Urothelium cell line (cell line): ENCODE data around the gene ENDOU.

Experiments used
- DNase-seq: peaks from one replicate; pipeline ENCODE4 v3.0.0; 2011; ENCODE audit warnings: low spot score, mixed read lengths
- FAIRE-seq: peaks from 2 replicates; lab custom pipeline; 2011; peaks lifted over from hg19 to GRCh38; lab: Jason Lieb, UNC

The ENDOU gene

DNA sequence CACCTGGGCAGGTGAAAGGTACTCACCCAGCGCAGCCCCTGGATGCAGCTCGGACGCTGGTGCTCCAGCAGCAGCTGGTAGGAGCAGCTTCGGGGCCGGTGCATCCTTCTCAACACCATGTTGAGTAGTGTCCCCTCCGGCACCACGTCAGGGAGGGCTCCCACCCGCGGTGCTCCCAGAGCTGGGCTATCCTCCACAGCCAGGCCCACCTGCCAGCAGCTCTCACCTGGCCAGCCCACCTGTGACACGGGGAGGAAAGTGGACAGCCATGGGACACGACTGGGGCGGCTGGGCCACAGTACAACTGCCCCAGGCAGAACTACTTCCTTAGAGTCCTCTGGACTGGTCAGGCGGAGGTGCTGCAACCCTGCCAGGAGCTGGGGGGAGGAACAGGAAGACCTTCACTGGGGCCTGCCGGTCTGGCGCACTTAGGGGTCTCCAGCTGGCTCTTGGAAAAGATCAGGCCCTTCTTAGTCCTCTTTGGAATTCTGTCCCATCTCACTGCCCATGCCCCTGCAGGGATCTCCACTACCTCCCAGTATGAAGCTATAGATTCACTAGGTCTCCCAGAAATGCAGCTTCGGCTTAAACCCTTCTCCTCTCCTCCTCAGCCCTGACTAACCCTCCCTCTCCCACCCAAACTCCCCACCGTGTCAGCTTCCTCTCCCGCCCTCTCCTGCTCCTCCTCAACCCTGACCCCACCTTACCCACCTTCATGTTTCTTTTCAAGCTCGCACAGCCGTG lies 32.7 kb upstream of the ENDOU start:
- DNase-seq, result no peak
- no peak for FAIRE-seq

DNA sequence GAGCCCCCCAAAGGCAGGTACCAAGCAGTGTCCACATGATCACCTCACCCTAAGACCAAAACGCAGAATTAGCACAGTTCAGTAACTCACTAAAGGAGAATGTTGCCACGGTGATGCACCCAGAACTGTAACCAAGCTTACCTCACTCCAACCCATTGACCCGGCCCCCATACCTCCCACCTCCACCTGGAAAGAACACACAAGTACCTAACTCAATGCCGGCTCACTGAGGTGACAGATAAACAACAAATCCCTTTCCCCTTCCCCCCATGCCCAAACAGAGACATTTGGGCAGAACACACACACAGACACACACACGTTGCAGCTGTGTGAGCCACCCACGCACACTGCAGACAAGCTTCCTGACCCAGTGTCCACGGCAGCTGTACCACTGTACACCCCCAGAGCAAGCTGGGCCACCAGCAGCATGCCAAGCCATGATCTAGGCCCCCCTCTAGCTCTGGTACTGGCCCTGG lies 32.1 kb upstream of the ENDOU start:
- FAIRE-seq, result no peak

DNA sequence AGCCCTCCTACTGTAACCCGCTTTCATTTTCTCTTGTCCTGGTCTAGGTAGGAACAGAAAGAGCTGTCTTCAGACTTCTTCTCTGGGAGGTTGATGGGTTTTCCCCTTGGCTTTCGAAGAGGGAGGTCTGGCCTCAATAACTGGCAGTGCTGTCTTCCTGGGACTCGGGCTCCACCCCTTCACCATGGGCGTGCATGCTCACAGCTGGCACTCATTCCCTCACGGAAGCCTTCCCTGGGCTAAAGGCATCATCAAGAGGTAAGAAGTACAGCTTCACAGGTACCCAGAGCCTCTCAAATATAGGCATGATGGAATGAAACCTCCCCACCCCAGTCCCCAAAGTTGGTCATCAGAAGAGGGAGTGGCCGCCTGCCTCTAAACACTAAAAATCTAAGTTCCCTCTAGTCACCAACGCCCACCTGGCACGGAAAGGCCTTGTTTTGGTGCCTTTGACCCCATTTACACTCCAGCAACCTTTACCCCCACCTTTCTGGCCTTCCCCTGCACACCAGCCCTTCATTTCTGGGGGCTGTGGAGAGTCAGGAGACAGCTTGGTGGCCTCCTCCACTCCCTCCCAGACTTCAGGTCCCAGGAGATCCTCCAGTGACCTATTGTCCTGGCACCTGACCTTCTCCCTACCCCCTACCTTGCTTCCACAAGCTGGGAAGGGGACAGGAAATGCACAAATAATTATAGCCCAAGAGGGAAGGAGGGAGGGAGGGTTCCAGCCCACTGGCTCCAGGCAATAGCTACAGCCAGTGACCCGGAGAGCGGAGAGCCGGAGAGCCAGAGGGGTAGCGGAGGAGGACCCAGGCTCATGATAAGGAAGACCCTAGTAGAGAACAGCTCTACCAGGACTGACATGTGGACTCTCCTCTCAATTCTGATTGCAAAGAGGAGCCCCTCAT lies 30.6 kb upstream of the ENDOU start:
- no peak for DNase-seq
- FAIRE-seq, result no peak

More for the DNA sequence above, 32.1 kb upstream of the ENDOU start:
- no peak for DNase-seq

DNA sequence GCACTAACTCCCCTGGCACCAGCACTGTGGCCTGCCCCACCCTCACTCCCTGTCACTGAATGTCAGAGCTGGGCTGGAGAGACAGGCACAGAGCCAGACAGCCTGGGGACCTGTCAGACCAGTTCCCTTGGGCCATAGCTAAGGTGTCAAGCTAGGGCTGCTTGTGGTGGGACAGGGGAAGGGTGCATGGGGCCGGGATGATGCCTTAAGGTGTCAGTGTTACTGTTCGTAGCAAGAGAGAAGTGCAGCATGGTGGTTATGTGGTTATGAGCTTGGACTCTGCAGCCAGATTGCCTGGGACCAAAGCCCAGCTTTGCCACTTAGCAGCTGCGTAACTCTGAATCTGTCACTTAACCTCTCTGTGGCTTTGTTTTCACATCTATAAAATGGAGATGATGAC lies 29.6 kb upstream of the ENDOU start:
- DNase-seq (no peak), FAIRE-seq (no peak)

DNA sequence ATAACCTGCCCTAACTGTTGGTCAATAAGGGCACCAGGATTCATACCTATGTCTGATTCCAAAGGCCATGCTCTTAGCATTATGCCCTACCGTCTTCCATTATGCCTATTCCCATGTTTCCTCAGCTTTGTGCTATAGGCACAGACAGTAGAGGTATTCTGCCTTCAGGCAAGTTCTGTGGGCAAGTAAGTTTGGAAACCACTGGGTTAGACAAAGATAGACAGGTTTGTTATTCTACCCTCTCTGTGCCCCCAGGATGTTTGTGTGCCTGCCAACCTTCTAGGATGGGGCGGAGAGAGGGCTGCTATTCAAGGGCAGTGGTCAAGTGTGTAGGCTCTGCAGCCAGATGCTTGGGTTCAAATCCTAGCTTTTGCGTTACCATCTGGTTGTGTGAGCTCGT lies 28.8 kb upstream of the ENDOU start:
- FAIRE-seq (no peak), DNase-seq (no peak)

DNA sequence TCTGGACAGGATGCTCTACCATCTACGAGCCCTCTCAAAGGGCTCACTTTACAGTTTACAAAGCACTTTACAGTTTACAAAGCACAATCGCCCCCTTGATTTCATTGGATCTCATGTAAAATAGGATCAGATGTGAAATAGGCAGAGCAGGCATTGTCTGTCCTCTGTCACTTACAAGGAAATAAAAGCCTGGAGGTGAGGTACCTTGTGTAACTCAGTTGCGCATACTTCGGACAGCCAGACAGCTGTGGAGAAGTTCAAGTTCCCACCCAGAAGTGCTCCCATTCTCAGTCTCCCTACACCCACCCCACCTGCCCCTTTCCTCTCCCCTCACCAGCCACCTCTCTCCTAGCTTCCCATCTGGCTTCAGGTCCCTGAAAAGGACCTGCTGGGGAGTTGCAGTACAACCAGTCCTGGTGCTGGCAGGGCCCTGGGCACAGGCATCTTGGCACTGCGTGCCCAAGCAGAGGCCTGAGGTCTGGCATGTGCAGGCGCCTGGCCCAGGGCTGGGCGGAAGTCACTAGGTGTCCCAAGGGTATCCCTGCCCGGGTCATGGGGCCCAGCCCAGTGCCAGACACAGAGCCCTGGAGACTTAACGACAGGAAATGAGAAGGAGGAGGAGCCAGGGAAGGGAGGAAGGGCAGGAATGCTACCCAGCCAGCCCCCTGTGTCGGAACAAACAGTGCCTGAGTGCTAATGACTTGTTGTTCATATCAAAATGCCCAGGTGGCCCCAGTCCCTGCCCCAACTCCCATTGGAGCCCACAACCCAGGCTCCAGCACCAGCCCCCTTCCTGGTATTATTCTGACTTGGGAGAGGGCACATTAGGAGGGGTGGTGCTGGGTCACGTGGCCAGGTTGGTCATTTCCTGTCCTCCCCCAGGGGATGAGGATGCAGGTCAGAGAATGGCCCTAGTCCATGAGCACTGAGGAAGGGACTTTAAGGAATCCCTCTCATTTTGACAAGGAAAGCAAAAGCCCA lies 28.0 kb upstream of the ENDOU start:
- DNase-seq (peak; percentile 41), FAIRE-seq (no peak)

DNA sequence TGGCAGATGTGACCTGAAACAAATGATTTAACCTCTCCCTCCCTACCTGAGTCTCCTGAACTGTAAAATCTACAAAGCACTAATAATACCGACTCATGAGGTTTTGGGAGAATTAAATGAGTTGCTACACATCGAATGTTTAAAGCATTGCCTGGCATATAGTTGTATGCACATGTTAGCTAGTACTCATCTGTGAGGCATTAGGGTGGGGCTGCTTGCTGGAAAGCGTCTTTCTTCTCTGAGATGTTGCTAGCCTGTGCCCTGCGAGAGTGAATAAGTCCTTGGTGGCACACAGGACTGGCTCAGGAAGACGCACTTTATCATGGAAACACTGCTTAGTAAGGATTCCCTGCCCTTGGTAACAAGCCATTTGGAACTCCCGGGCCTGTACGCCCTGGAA lies 27.3 kb upstream of the ENDOU start:
- no peak for DNase-seq
- no peak for FAIRE-seq

DNA sequence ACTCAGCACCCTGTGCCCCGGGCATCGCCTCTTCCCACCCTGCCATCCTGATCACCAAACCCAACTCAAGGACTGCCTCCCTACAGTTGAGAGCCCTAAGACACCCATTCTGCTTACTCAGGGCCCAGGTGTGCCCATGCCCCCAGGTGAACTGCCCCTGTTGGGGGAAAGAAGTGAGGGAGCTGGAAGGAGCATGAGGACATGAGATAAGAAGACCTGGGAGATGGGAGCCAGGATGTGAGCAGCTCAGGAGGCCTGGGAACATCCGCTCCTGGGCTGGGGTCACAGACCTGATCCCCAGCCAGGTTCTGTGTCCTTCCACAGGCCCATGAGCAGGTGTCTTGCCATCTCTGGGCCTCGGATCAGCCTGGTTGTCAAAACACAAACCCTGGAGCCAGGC lies 26.8 kb upstream of the ENDOU start:
- no peak for DNase-seq
- FAIRE-seq, result no peak

DNA sequence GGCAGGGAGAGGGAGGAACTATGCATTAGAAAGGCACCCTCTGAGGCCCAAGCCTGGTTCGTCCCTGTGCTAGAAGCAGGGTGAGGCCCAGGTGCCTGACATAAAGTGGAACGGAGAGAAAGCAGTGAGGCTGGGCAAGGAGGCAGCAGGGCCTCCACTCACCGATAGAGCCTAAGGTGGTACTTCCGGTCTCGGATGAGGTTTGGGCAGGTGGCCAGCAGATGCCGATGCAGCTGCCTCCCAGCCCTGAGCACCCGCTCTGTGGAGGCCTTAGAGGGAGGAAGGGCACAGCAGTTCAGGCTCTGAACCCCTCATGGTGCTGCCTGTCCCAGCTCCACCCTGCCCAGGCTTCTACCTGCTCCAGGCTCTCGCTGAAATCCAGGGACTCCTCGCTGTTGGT lies 26.3 kb upstream of the ENDOU start:
- DNase-seq (peak; percentile 44), FAIRE-seq (no peak)

DNA sequence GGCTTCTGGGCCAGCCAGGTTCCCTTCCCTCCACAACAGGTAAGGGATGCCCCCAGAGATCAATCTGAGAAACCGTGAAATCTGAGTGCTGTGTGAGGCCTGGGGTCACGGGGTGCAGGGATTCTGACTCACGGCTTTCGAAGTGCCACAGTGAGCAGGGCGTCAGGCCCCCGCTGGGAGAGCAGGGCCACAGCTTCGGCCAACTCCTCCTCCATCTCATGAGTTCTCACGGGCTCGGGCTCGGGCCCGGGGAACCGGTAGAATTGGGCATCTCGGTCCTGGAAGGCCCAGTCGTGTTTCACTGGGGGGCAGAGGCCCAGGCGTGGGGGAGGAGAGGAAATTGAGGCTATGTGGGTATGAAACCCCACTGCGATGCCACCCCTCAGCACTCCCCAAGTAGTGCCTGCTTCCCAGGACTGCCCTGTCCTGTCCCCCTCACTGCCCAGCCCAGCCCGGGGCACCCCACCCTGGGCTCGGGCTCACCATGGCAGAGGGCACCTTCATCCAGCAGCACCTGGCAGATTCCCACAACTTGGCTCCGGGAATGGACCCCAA lies 25.7 kb upstream of the ENDOU start:
- FAIRE-seq (no peak), DNase-seq (no peak)

DNA sequence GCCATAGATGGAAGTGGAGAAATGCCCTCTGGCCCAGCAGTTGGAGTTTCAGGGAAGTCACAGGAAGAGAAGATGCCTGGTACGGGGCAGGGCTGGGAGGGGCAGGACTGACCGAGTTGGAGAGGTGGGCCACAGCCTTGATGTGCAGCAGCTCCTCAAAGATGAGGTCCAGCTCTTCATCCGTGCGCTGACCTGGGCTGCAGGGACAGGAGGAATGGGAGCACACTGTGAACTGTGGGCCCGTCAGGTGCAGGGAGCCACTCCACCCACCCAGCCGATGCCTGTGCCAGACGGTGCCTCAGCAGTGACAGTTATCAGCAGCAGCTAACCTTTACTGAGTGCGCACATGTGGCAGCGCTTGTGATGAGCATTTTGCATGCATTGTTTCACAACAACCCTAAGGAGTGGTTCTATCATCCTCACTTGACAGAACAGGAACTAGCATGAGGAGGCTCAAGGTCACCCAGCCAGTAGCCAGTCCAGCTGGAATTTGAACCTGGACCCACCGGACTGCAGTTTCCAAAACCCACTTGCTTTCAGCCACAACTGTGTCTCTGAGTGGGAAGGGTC lies 25.0 kb upstream of the ENDOU start:
- FAIRE-seq, result no peak

DNA sequence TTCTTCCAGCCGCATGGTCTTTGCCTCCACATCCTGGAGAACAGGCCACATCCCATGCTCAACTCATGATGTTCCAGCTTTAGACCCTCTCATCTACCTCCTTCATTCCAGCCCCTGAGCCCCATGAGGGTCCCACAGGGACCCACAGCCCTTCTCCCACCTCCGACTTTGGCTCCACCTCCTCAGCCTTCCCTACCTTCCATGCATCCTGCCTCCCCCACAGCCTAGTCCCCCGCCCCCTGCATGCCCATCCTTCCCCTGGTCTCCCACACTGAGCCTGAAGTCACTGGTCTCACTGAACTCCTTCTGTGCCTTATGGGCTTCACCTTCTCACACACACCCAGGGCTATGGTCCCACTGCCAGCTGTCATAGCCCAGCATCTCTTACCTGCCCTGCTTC lies 23.6 kb upstream of the ENDOU start:
- DNase-seq (no peak), FAIRE-seq (no peak)

More for the DNA sequence above, 25.0 kb upstream of the ENDOU start:
- no peak for DNase-seq

DNA sequence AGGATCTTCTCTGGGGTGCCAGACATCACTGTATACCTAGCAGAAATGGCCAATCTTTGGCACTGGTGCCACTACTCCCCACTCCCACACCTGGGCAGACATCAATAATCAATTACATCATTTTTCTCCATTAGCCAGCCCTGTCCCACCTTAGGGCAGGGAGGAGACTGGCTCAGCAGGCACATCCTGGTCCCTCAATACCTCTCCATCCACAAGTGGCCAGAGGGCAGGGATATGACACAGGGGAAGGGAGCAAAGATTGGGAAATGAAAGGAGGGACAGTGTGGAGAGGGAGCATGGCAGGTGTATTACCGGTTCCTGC lies 23.2 kb upstream of the ENDOU start:
- FAIRE-seq, result no peak
- no peak for DNase-seq

DNA sequence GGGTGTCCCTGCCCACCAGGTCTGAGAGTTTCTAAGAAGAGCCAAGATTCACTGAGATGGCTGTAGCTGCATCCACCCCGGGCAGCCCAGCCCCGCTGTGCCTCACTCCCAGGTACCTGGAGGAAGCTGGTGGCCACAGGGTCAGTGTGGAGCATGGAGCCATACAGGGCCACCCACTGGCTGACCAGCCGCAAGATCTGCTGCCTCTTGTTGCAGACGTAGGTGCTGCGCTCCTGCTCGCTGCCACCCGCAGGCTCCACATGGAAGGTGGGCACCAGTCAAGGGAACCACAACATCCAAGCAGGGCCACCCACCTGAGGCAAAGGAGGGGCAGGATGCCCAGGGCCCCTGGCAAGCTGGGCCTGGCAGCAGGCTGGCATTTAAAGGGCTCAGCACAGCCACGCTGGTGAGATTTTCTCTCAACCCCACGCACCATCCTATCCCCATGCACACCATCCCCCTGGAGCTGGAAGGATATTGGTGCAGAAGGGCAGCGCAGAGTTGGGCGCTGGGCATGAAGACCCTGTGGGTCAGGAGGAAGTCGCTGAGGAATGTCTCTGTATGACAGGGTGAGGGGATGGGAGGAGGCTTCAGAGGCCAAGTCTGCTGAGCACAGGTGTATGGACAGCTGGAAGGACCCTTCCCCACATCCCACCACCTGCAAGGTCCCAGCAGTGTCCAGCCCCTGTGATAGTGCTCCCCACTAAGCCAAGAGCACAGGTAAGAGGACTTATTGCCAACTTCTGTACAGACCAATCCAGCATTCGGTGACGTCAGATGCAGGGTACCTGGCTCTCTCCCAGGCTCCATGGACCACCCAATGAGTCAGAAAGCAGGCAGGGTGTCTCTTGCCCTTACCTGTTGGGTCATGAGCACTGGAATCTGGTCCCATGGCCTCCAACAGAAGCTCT lies 22.6 kb upstream of the ENDOU start:
- FAIRE-seq (peak; percentile 20), DNase-seq (no peak)

DNA sequence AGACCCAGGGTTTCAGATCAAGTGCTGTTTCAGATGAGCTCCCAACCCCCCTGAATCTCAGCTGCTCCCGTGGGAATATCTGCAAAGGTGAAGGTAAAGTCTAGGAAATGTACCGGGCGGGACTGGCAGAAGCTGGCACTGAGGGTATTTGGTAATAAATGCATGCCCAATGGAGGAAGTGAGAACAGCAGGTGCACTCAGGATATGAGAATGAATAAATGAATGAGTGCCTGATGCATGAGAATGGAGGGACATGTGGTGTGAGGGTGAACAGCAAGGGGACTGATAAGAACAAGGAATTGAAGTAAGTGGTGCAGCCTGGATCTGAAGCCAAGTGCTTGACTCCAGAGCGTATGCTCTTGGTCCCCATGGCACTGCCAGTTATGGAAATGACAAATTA lies 21.8 kb upstream of the ENDOU start:
- DNase-seq (no peak), FAIRE-seq (no peak)

DNA sequence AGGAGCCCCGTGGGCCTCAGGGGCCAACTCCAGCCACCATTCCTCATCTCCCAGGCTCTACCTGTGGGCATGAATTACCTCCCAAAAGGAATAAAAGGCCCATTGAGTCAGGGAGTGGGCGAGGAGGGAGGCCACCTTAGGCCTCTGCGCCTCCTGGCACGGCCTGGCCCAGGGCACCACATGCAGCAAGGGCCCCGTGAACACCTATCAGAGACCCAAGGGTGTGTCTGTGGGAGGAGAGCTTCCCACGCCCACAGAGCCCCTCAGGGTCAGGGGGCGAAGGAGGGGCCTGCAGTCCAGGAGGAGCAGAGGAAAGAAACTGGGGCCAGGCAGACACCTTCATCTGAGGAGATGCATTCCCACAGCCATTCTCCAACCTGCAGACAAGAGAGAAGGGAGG lies 21.2 kb upstream of the ENDOU start:
- DNase-seq (no peak), FAIRE-seq (no peak)

DNA sequence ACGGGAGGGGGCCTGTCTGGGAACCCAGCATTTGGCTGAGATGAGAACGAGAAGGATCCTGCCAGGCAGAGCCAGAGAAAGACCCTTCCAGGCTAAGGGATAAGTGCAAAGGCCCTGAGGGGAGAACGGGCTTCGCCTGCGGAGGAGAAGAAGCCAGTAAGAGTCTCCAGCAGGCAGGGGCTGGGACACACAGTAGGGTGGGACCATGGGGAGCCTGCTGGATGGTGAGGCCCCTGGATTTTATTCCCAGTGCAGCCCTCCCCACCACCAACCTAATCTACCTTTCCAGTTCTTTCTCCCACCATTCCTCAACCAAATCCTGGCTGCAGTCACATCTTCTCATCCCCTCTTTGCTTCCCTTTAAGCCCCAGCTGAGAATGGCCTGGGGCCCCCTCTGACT lies 20.8 kb upstream of the ENDOU start:
- FAIRE-seq (no peak), DNase-seq (no peak)

DNA sequence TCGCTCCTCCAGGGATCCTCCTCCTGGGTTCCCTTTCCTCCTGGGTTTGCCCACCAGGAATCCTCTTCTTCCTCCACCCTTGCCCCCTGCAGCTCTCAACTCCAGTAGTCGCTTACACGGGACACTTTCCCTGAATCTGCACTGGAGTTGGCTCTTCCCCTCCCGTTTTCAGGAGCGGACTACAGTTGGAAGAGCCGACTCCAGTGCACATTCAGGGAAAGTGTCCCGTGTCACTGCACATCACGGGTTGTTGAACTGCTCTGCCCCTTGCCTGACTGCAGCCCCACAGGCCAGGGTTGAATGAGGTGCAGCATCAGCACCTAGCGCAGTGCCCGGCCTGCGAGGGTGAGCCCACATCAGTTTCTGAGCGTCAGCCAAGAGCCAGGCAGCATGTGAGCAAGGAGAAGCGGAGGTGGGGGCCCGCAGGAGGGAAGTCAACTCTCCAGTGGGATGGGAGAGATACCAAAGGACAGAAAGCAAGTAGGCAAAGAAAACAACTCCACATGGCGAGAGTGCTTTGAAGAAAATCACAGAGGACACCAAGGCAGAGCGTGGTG lies 20.3 kb upstream of the ENDOU start:
- FAIRE-seq, result no peak
- DNase-seq, result no peak
